ENCODE measurements around the gene SPRYD4. TPM values are rescaled to one million over a fixed set of nuclear protein-coding genes. Genes with fewer than 3 reads are reported as not detected.

SPRYD4 gene
- total RNA-seq, 1 experiment from 2014 or later = 4.2 TPM

- ChIA-PET POLR2A (no interaction called here), CTCF (interaction anchor here (1.4 kb wide), 2 partner anchors 53 to 117 kb away, joined by 3 to 4 read pairs; no protein-coding TSS in a partner anchor)
- peaks cover 32% of the 10 kb centered on the region for H3K4me1 Mint-ChIP-seq
- H3K9me3 Mint-ChIP-seq = no peaks in the 10 kb centered on the region
- ATAC-seq (no peak), DNase-seq (ENCODE audit: low spot score) (no peak)
- TF ChIP-seq ZNF121 (CRISPR knock-in tag; IDR thresholded peaks at IDR 0.05) = 0 out of 2 replicates have a peak, but pooled peaks have one; percentile 24
- TF ChIP-seq NR2C2 (CRISPR knock-in tag; IDR thresholded peaks at IDR 0.05) = no peak
- TF ChIP-seq, protein P1, sequence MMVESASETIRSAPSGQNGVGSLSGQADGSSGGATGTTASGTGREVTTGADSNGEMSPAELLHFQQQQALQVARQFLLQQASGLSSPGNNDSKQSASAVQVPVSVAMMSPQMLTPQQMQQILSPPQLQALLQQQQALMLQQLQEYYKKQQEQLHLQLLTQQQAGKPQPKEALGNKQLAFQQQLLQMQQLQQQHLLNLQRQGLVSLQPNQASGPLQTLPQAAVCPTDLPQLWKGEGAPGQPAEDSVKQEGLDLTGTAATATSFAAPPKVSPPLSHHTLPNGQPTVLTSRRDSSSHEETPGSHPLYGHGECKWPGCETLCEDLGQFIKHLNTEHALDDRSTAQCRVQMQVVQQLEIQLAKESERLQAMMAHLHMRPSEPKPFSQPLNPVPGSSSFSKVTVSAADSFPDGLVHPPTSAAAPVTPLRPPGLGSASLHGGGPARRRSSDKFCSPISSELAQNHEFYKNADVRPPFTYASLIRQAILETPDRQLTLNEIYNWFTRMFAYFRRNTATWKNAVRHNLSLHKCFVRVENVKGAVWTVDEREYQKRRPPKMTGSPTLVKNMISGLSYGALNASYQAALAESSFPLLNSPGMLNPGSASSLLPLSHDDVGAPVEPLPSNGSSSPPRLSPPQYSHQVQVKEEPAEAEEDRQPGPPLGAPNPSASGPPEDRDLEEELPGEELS (CRISPR knock-in tag; IDR thresholded peaks at IDR 0.05) = no peak
- TF ChIP-seq EMX1 (CRISPR knock-in tag; IDR thresholded peaks at IDR 0.05) = no peak
- no peaks in the 10 kb centered on the region for H3K36me3 Mint-ChIP-seq
- H3K4me3 Mint-ChIP-seq = no peak overlapping the region
- no peak overlapping the region for H3K27ac Mint-ChIP-seq
- no peaks in the 10 kb centered on the region for H3K27me3 Mint-ChIP-seq (ENCODE audit: low read depth)
These were observed 51.7 kb downstream of the SPRYD4 start for GRCh38 chr12:56520048-56520447.

GRCh38 chr12:56520506-56520905 lies 52.1 kb downstream of the SPRYD4 start:
- no peaks in the 10 kb centered on the region for H3K9me3 Mint-ChIP-seq
- POLR2A ChIA-PET = interaction anchor here (1.4 to 2.3 kb wide), 2 partner anchors 109 to 116 kb away, joined by 6 to 8 read pairs; no protein-coding TSS in a partner anchor
- H3K27me3 Mint-ChIP-seq (ENCODE audit: low read depth) = no peaks in the 10 kb centered on the region
- TF ChIP-seq ETV6 (CRISPR knock-in tag; IDR thresholded peaks at IDR 0.05) = no peak
- no peak for TF ChIP-seq CREB1 (CRISPR knock-in tag; IDR thresholded peaks at IDR 0.05)
- TF ChIP-seq ZNF219 (CRISPR knock-in tag; IDR thresholded peaks at IDR 0.05; ENCODE audit: borderline replicate concordance) = no peak
- TF ChIP-seq, protein P2, sequence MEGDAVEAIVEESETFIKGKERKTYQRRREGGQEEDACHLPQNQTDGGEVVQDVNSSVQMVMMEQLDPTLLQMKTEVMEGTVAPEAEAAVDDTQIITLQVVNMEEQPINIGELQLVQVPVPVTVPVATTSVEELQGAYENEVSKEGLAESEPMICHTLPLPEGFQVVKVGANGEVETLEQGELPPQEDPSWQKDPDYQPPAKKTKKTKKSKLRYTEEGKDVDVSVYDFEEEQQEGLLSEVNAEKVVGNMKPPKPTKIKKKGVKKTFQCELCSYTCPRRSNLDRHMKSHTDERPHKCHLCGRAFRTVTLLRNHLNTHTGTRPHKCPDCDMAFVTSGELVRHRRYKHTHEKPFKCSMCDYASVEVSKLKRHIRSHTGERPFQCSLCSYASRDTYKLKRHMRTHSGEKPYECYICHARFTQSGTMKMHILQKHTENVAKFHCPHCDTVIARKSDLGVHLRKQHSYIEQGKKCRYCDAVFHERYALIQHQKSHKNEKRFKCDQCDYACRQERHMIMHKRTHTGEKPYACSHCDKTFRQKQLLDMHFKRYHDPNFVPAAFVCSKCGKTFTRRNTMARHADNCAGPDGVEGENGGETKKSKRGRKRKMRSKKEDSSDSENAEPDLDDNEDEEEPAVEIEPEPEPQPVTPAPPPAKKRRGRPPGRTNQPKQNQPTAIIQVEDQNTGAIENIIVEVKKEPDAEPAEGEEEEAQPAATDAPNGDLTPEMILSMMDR (IDR thresholded peaks at IDR 0.05) = no peak
- no peak for TF ChIP-seq SOX15 (CRISPR knock-in tag; IDR thresholded peaks at IDR 0.05)
- TF ChIP-seq RORB (CRISPR knock-in tag; IDR thresholded peaks at IDR 0.05) = no peak
- TF ChIP-seq ZNF416 (CRISPR knock-in tag; IDR thresholded peaks at IDR 0.05) = no peak
- TF ChIP-seq ARID4B (CRISPR knock-in tag; IDR thresholded peaks at IDR 0.05; ENCODE audit: borderline replicate concordance) = no peak
- H3K36me3 Mint-ChIP-seq = no peaks in the 10 kb centered on the region
- H3K27ac Mint-ChIP-seq = no peak overlapping the region
- DNase-seq (ENCODE audit: low spot score) = no peak
- H3K4me1 Mint-ChIP-seq = peaks cover 32% of the 10 kb centered on the region
- ATAC-seq = no peak
- peak overlapping the region; percentile 87; the same call in 1 of the 2 replicates for H3K4me3 Mint-ChIP-seq
- CTCF ChIA-PET = interaction anchor here (1.3 to 1.7 kb wide), 6 partner anchors 32 to 116 kb away, joined by 3 to 6 read pairs (median 4); partner anchors contain the start of gene GLS2

- CTCF ChIA-PET = interaction anchor here (0.6 to 1.7 kb wide), 14 partner anchors 8 to 174 kb away, joined by 3 to 18 read pairs (median 4); partner anchors contain the start of gene GLS2
- H3K4me1 Mint-ChIP-seq = peaks cover 32% of the 10 kb centered on the region
These were observed 52.8 kb downstream of the SPRYD4 start for GRCh38 chr12:56521209-56521589.

More at GRCh38 chr12:56521209-56521589, 52.8 kb downstream of the SPRYD4 start:
- DNase-seq (ENCODE audit: low spot score) = no peak
- no peak for TF ChIP-seq ZNF232 (CRISPR knock-in tag; IDR thresholded peaks at IDR 0.05)
- TF ChIP-seq, protein P3, sequence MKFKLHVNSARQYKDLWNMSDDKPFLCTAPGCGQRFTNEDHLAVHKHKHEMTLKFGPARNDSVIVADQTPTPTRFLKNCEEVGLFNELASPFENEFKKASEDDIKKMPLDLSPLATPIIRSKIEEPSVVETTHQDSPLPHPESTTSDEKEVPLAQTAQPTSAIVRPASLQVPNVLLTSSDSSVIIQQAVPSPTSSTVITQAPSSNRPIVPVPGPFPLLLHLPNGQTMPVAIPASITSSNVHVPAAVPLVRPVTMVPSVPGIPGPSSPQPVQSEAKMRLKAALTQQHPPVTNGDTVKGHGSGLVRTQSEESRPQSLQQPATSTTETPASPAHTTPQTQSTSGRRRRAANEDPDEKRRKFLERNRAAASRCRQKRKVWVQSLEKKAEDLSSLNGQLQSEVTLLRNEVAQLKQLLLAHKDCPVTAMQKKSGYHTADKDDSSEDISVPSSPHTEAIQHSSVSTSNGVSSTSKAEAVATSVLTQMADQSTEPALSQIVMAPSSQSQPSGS (CRISPR knock-in tag; IDR thresholded peaks at IDR 0.05; ENCODE audit: borderline replicate concordance, low read depth) = no peak
- TF ChIP-seq HMGA2 (CRISPR knock-in tag; IDR thresholded peaks at IDR 0.05) = no peak
- peak overlapping the region; percentile 80 for H3K27ac Mint-ChIP-seq
- POLR2A ChIA-PET = interaction anchor here (0.6 to 2.3 kb wide), 10 partner anchors 15 to 402 kb away, joined by 3 to 8 read pairs (median 4); partner anchors contain the start of gene RNF41
- H3K27me3 Mint-ChIP-seq (ENCODE audit: low read depth) = no peaks in the 10 kb centered on the region
- peak overlapping the region; percentile 87 for H3K4me3 Mint-ChIP-seq
- no peak for ATAC-seq
- H3K9me3 Mint-ChIP-seq = no peaks in the 10 kb centered on the region
- H3K36me3 Mint-ChIP-seq = no peaks in the 10 kb centered on the region
